ENCODE measurements around the gene RPTOR.

RPTOR gene

DNA sequence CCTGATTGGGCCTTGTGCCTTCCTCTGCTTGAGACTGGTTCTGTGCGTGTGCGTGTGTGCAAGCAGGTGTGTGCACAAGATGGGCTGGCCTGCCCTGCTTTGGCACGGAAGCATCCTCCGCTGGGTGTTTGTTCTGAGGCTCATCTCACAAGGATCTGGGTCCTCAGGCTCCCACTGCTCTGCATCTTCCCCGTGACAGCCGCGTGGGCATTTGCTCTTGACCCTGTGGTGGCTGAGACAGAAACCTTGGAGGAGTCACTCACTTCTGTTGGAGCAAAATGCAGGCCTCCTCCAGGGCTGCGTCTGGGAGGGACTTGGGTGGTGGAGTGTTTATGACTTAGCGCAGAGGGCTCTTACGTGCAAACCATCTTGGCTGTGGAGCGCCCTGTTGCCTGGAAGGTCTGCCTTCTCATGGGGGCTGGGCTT lies 119.2 kb downstream of the RPTOR start:
- no peak overlapping the region for H3K4me3 ChIP-seq (ENCODE audit: low read depth, low read length)
- TF ChIP-seq, protein P1, sequence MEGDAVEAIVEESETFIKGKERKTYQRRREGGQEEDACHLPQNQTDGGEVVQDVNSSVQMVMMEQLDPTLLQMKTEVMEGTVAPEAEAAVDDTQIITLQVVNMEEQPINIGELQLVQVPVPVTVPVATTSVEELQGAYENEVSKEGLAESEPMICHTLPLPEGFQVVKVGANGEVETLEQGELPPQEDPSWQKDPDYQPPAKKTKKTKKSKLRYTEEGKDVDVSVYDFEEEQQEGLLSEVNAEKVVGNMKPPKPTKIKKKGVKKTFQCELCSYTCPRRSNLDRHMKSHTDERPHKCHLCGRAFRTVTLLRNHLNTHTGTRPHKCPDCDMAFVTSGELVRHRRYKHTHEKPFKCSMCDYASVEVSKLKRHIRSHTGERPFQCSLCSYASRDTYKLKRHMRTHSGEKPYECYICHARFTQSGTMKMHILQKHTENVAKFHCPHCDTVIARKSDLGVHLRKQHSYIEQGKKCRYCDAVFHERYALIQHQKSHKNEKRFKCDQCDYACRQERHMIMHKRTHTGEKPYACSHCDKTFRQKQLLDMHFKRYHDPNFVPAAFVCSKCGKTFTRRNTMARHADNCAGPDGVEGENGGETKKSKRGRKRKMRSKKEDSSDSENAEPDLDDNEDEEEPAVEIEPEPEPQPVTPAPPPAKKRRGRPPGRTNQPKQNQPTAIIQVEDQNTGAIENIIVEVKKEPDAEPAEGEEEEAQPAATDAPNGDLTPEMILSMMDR (IDR thresholded peaks at IDR 0.05; ENCODE audit: low read depth, low read length, missing control alignments) = no peak
- no peak for DNase-seq (ENCODE audit: low read depth)

GRCh38 chr17:80664217-80664790 lies 119.7 kb downstream of the RPTOR start:
- DNase-seq (ENCODE audit: low read depth) = no peak
- TF ChIP-seq, protein P1 (IDR thresholded peaks at IDR 0.05; ENCODE audit: low read depth, low read length, missing control alignments) = no peak
- H3K4me3 ChIP-seq (ENCODE audit: low read depth, low read length) = no peak overlapping the region

GRCh38 chr17:80665792-80666191 lies 121.2 kb downstream of the RPTOR start:
- TF ChIP-seq, protein P1 (IDR thresholded peaks at IDR 0.05; ENCODE audit: low read depth, low read length, missing control alignments) = no peak
- no peak for DNase-seq (ENCODE audit: low read depth)
- H3K4me3 ChIP-seq (ENCODE audit: low read depth, low read length) = no peak overlapping the region

DNA sequence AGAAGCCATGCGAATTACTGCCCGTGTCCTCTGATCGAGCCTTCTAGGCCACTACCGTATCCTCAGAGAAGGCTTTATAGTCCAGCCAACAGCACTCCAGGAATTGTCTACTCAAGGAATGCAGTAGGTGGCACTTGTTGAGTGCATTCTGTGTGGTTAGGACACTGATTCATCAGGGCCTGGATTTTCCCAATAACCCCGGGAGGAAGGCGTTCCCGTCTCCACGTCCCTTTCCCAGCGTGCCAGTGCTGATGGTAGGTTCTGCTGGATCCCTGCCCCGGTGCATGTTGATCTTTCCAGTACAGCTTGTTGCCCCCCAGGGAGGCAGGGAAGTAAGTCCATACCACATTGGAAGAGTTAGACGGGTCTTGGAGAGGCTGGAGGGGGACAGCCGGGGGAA lies 122.2 kb downstream of the RPTOR start:
- H3K4me3 ChIP-seq (ENCODE audit: low read depth, low read length) = no peak overlapping the region
- TF ChIP-seq, protein P1 (IDR thresholded peaks at IDR 0.05; ENCODE audit: low read depth, low read length, missing control alignments) = no peak
- no peak for DNase-seq (ENCODE audit: low read depth)

DNA sequence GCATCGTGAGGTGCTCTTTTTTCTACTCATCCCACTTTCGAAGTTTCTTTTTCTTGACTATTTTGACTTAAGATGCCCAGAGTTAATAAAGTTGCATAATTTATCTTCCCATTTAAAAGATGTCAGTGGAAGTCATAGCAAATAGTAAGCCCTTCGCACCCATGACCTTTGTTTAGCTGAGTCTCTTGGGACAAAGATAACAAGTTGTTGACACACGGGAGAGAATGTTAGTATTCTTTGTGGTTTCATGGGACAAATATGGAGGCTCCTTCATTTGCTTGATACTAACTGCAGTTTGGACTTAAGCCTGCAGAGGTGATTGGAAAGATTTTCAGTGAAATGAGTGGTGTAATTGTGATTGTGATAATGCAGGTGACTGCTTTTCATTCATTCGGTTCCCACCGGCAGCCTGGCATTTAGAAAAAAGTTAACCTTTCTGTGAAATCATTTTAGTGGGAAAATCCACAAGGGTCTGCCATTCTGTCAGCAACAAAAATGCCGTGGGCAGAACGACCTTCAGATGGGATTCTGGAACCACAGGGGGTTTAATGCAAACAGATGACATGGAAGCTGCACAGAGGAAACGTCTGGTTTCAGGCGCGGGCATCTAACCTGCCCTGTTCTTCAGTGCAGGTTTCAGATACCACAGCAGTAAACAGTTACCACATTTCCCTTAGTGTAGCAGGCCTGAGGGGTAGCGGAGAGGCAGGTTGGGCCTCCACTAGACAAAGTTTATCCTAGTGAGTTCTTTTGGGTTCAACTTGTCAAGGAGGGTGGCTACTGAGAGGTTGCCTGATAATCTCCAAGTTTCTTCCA lies 123.0 kb downstream of the RPTOR start:
- TF ChIP-seq, protein P1 (IDR thresholded peaks at IDR 0.05; ENCODE audit: low read depth, low read length, missing control alignments) = no peak
- H3K4me3 ChIP-seq (ENCODE audit: low read depth, low read length) = no peak overlapping the region
- no peak for DNase-seq (ENCODE audit: low read depth)

- TF ChIP-seq, protein P1 (IDR thresholded peaks at IDR 0.05; ENCODE audit: low read depth, low read length, missing control alignments) = no peak
- H3K4me3 ChIP-seq (ENCODE audit: low read depth, low read length) = no peak overlapping the region
- DNase-seq (ENCODE audit: low read depth) = no peak
These were observed 123.9 kb downstream of the RPTOR start for GRCh38 chr17:80668375-80669148.

Measured in GM12864 (cell line).